ENCODE results near the gene HPSE2. TPM values are rescaled to one million over a fixed set of nuclear protein-coding genes. Genes with fewer than 3 reads are reported as not detected.

Gene HPSE2
- total and polyA plus RNA-seq, 8 donors = 0.04 to 1.1 (median 0.05) TPM; not detected in 5

DNA sequence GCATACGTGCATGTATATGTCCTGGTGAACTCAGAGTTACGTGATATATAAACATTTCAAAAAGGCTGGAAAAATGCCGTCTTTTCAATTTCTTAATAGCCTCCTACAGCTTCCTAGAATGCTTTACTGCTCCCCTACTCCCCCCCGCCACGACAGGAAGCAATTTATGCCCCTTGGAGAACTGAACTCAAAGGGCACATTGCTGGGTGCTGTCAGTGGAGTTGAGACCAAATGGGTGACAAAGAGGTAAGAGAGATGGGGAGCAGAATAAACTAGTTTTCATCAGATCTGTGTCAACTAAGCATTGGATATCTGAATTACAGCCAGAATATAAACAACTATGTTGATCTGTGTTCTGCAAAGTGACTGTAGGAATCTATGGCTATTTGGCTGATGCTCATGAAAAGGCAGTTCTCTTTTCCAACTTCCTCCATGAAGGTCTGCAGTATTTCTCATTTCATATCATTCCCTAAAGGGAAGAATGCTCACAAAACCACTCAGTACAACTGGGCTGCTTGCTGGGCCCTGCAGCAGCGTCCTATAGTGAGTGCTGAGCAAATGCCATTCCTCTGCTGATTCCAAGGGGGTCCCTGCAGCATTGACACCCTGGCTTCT, 617.6 kb downstream of the HPSE2 start:
- DNase-seq = no peak

DNA sequence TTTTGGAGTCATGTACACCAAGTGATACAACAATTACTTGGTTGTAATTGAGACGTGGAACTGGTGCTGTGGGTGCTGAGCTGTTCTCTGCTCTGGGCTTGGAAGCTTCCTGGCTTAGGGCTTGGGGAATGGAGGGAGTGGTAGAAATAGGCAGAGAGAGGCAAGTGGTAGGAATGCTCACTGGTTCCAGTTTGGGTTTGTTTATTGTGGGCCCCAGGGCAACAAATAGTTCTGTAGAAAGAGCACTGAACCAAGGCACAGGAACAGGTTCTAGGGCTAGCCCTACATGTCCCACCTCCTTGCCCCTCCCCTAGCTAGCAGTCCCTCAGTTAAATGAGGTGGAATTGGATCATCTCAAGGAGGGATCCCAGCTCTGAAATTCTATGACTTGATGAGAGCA, 622.2 kb downstream of the HPSE2 start:
- intact Hi-C loops (cut with DNase I) = no loop called here
- 65 to 86% methylated on average over 1 of the region's 1 CpG for WGBS, 2 donors

More for the DNA sequence above, 617.6 kb downstream of the HPSE2 start:
- no peak for FAIRE-seq
- no peak for TF ChIP-seq CTCF (IDR thresholded peaks at IDR 0.05)
- intact Hi-C loops (cut with DNase I) = no loop called here
- no peak overlapping the region for H3K27ac ChIP-seq
- no peaks in the 10 kb centered on the region for H3K36me3 ChIP-seq
- ATAC-seq = no peak
- H3K9me3 ChIP-seq = no peaks in the 10 kb centered on the region
- WGBS, 2 donors = 64 to 73% methylated on average over 6 of the region's 6 CpGs
- H3K27me3 ChIP-seq = no peaks in the 10 kb centered on the region
- no peak overlapping the region for H3K4me3 ChIP-seq
- no peaks in the 10 kb centered on the region for H3K4me1 ChIP-seq

DNA sequence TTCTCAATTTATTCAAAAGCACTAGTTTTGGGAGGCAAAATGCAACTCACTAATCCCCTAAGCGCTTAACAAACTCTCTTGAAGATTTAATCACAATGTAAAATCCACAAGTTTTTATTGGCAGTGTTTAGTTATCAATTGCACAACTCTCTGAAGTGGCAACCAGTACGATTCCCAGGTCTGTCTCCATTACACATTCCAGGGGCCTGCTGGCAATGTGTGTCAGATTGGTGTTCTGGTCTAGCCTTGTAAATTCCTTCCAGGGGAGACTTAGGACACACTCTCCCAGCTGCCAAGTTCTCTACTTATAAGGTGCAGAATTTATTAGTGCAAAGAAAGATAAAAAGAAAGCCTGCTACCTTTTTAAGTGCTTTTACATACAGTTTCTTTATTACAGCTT, 624.2 kb downstream of the HPSE2 start:
- no peaks in the 10 kb centered on the region for H3K9me3 ChIP-seq
- 58 to 60% methylated on average over 2 of the region's 2 CpGs for WGBS, 2 donors
- H3K36me3 ChIP-seq = no peaks in the 10 kb centered on the region
- no peak overlapping the region for H3K4me3 ChIP-seq
- ATAC-seq = no peak
- TF ChIP-seq CTCF (IDR thresholded peaks at IDR 0.05) = no peak
- intact Hi-C loops (cut with DNase I) = no loop called here
- FAIRE-seq = no peak
- no peaks in the 10 kb centered on the region for H3K4me1 ChIP-seq
- H3K27ac ChIP-seq = no peak overlapping the region
- no peaks in the 10 kb centered on the region for H3K27me3 ChIP-seq
- DNase-seq = no peak

More for the DNA sequence above, 622.2 kb downstream of the HPSE2 start:
- H3K27ac ChIP-seq = no peak overlapping the region
- H3K36me3 ChIP-seq = no peaks in the 10 kb centered on the region
- no peak overlapping the region for H3K4me3 ChIP-seq
- DNase-seq (no peak), ATAC-seq (no peak), FAIRE-seq (no peak)
- H3K4me1 ChIP-seq = no peaks in the 10 kb centered on the region
- no peak for TF ChIP-seq CTCF (IDR thresholded peaks at IDR 0.05)
- no peaks in the 10 kb centered on the region for H3K27me3 ChIP-seq
- no peaks in the 10 kb centered on the region for H3K9me3 ChIP-seq

GRCh38 chr10:98610836-98611235, 624.8 kb downstream of the HPSE2 start:
- intact Hi-C loops (cut with DNase I) = no loop called here
- Histone ChIP-seq H3K27ac (no peak overlapping the region), H3K4me3 (no peak overlapping the region), H3K27me3 (no peaks in the 10 kb centered on the region), H3K4me1 (no peaks in the 10 kb centered on the region), H3K9me3 (no peaks in the 10 kb centered on the region), H3K36me3 (no peaks in the 10 kb centered on the region)
- no peak for TF ChIP-seq CTCF (IDR thresholded peaks at IDR 0.05)
- FAIRE-seq = no peak
- no peak for DNase-seq
- ATAC-seq = no peak
- 50 to 53% methylated on average over 5 of the region's 5 CpGs for WGBS, 2 donors

- Histone ChIP-seq H3K27ac (no peak overlapping the region), H3K36me3 (no peaks in the 10 kb centered on the region), H3K9me3 (no peaks in the 10 kb centered on the region), H3K4me3 (no peak overlapping the region), H3K27me3 (no peaks in the 10 kb centered on the region), H3K4me1 (no peaks in the 10 kb centered on the region)
- WGBS, 2 donors = 90 to 93% methylated on average over 1 of the region's 1 CpG
- DNase-seq (no peak), FAIRE-seq (no peak), ATAC-seq (no peak)
- intact Hi-C loops (cut with DNase I) = no loop called here
- TF ChIP-seq CTCF (IDR thresholded peaks at IDR 0.05) = no peak
Measured at GRCh38 chr10:98610301-98610700, 625.4 kb downstream of the HPSE2 start.

Measured in pancreas (tissue), 10 donors.